Measurements from ENCODE around the gene DDX6. TPM values are rescaled to one million over a fixed set of nuclear protein-coding genes. Genes with fewer than 3 reads are reported as not detected.
"Not testable (repeated sequence)": the region's sequence is repeated elsewhere in the genome, so short reads cannot be mapped to it uniquely, and the experiment has no call there.

The DDX6 gene
- total and polyA plus RNA-seq, 2 donors (not counting 1 experiment from before 2014, with no cell fraction given) = 36.7 to 255 TPM

GRCh38 chr11:118820412-118821357 lies 29.7 kb upstream of the DDX6 start:
- ChIA-PET POLR2A (interaction anchor here (0.6 to 5.5 kb wide), 13 partner anchors 11 to 77 kb away, joined by 3 to 90 read pairs (median 7); partner anchors contain the start of genes CXCR5 and DDX6), CTCF (interaction anchor here (0.7 to 8.2 kb wide), 11 partner anchors 10 to 262 kb away, joined by 3 to 119 read pairs (median 6); partner anchors contain the start of genes BCL9L and DDX6)
- intact Hi-C loops (cut with micrococcal nuclease) = loop anchor here (1.0 to 2.0 kb wide), 4 partner anchors 18 to 63 kb away; partner anchors contain the start of gene CXCR5
- Histone ChIP-seq H3K4me2 (replicated peaks; ENCODE audit: low read depth, low read length, poor library complexity, severe bottlenecking) (peak overlapping the region; percentile 76), H2AFZ (ENCODE audit: insufficient read depth, low read depth, low read length, poor library complexity, severe bottlenecking) (no peak overlapping the region), H3K27me3 (replicated peaks in 1 of 4; ENCODE audit: control extremely low read depth in 1 of 4, control insufficient read depth in 3 of 4, insufficient read depth in 4 of 4, low read length in 3 of 4) (no peaks in the 10 kb centered on the region), H3K36me3 (replicated peaks in 1 of 2; ENCODE audit: control extremely low read depth in 1 of 2, control insufficient read depth in 1 of 2, extremely low read depth in 1 of 2, insufficient read depth in 2 of 2, low read length in 1 of 2) (no peaks in the 10 kb centered on the region), H3K4me1 (ENCODE audit: control insufficient read depth in 2 of 2, insufficient read depth in 2 of 2, low read length in 2 of 2) (peaks cover 67% of the 10 kb centered on the region in 2 donors), H3K4me3 (ENCODE audit: control extremely low read depth in 1 of 5, extremely low read depth in 1 of 5, insufficient read depth in 1 of 5, low read depth in 2 of 5, low read length in 4 of 5) (peak overlapping the region in 4 of 5 experiments; percentile 5 to 39 (median 21)), H4K20me1 (ENCODE audit: control insufficient read depth, insufficient read depth, low read length, poor library complexity, severe bottlenecking) (no peaks in the 10 kb centered on the region), H3K9ac (ENCODE audit: low read length) (peak overlapping the region; percentile 47), H3K27ac (ENCODE audit: low read length in 2 of 2) (peak overlapping the region; percentile 95 to 99), H3K9me3 (ENCODE audit: control extremely low read depth in 1 of 3, control insufficient read depth in 2 of 3, insufficient read depth in 1 of 3, low read length in 2 of 3) (peaks cover 0 to 2% (median 0%) of the 10 kb centered on the region in 3 donors), H3K79me2 (ENCODE audit: control insufficient read depth, insufficient read depth, low read length) (peaks cover 25% of the 10 kb centered on the region)
- WGBS (ENCODE audit: insufficient coverage) = 40% methylated on average over 11 of the region's 14 CpGs
- DNase-seq (peak; percentile 93), ATAC-seq (ENCODE audit: low read depth) (peak; percentile 86)
- TF ChIP-seq CTCF (IDR thresholded peaks at IDR 0.05) (no peak), EZH2 (IDR thresholded peaks at IDR 0.05; ENCODE audit: borderline replicate concordance, insufficient read depth, low read depth, low read length, poor library complexity, severe bottlenecking) (no peak)
- no peaks in the 10 kb centered on the region for H3K9me3 Mint-ChIP-seq (ENCODE audit: insufficient read depth)
- H3K27ac Mint-ChIP-seq = peak overlapping the region; percentile 98
- H3K27me3 Mint-ChIP-seq = no peaks in the 10 kb centered on the region
- peak overlapping the region; percentile 77 for H3K4me3 Mint-ChIP-seq
- H3K4me1 Mint-ChIP-seq = peaks cover 58% of the 10 kb centered on the region

- Histone ChIP-seq H3K4me1 (ENCODE audit: control insufficient read depth in 2 of 2, insufficient read depth in 2 of 2, low read length in 2 of 2) (peaks cover 67% of the 10 kb centered on the region in 2 donors), H3K27ac (ENCODE audit: low read length in 2 of 2) (peak overlapping the region; percentile 95 to 99), H3K4me3 (ENCODE audit: control extremely low read depth in 1 of 5, extremely low read depth in 1 of 5, insufficient read depth in 1 of 5, low read depth in 2 of 5, low read length in 4 of 5) (peak overlapping the region in 1 of 5 experiments; percentile 30), H3K9ac (ENCODE audit: low read length) (peak overlapping the region; percentile 47), H3K79me2 (ENCODE audit: control insufficient read depth, insufficient read depth, low read length) (peaks cover 26% of the 10 kb centered on the region), H3K4me2 (replicated peaks; ENCODE audit: low read depth, low read length, poor library complexity, severe bottlenecking) (peak overlapping the region; percentile 76), H2AFZ (ENCODE audit: insufficient read depth, low read depth, low read length, poor library complexity, severe bottlenecking) (peak overlapping the region; percentile 59)
- H4K20me1 ChIP-seq (ENCODE audit: control insufficient read depth, insufficient read depth, low read length, poor library complexity, severe bottlenecking); H3K9me3 Mint-ChIP-seq (ENCODE audit: insufficient read depth); H3K27me3 ChIP-seq (replicated peaks in 1 of 4; ENCODE audit: control extremely low read depth in 1 of 4, control insufficient read depth in 3 of 4, insufficient read depth in 4 of 4, low read length in 3 of 4); H3K27me3 Mint-ChIP-seq; H3K9me3 ChIP-seq (ENCODE audit: control extremely low read depth in 1 of 3, control insufficient read depth in 2 of 3, insufficient read depth in 1 of 3, low read length in 2 of 3); DNase-seq; ATAC-seq (ENCODE audit: low read depth); H3K36me3 ChIP-seq (replicated peaks in 1 of 2; ENCODE audit: control extremely low read depth in 1 of 2, control insufficient read depth in 1 of 2, extremely low read depth in 1 of 2, insufficient read depth in 2 of 2, low read length in 1 of 2): not testable (repeated sequence)
- Mint-ChIP-seq H3K27ac (peak overlapping the region; percentile 98), H3K4me3 (peak overlapping the region; percentile 77), H3K4me1 (peaks cover 58% of the 10 kb centered on the region)
- 33% methylated on average over 1 of the region's 7 CpGs for WGBS (ENCODE audit: insufficient coverage)
- intact Hi-C loops (cut with micrococcal nuclease) = loop anchor here (2.0 kb wide), 1 partner anchor 19 kb away; no protein-coding TSS in a partner anchor
- ChIA-PET POLR2A (interaction anchor here (0.6 to 5.5 kb wide), 7 partner anchors 15 to 64 kb away, joined by 3 to 90 read pairs (median 8); partner anchors contain the start of genes CXCR5 and DDX6), CTCF (interaction anchor here (1.2 to 8.2 kb wide), 7 partner anchors 10 to 106 kb away, joined by 3 to 119 read pairs (median 7); partner anchors contain the start of genes BCL9L and DDX6)
These were observed 29.0 kb upstream of the DDX6 start for GRCh38 chr11:118820025-118820379.

Data from B cell (primary cell).